HG02943 (cell line): ENCODE data around the gene PDE7B.

ENCODE experiments used
- ATAC-seq: cut with Tn5 transposase; IDR thresholded peaks from one replicate; pipeline ENCODE4 v1.9.1; 2021; ENCODE audit warnings: mild to moderate bottlenecking, low read depth, moderate library complexity; ENCODE audit not compliant: unreplicated experiment

The PDE7B gene

DNA sequence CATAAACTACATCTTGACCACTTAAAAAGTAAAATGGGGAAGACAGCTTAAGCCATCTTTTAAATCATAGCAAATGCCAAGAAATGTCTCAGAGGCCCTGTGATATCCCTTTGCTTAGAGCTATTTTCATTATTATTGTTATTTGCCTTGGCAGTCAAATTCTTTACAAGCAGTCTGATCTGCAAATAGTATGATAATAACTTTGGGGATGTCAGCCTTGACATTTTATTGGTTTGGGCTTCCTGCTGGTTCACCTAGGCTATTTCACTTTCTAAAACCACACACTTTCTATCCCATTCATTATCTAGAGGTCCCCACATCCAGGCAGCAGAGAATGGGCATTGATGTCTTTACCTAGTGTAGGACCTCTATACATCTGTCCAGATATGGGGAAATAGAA is 125.1 kb downstream of the PDE7B start:
- ATAC-seq: no peak

DNA sequence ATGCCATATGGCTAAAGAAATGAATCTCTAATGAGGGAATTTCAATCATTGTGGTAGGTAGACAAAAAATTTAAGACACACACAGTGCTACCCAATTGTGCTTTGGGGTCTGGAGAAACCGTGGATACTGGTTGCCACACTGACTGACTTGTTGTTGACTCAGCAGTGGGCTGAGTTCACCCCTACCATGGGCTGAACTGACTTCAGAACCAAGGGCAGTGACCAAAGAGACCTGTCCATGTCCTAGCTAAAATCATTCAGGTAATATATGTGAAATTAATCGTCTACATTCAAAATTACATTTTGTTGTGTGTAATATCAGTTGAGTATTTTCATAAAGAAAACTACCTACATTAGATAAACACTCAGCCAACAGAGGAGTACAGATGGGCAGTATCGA is 131.6 kb downstream of the PDE7B start:
- ATAC-seq: no peak

DNA sequence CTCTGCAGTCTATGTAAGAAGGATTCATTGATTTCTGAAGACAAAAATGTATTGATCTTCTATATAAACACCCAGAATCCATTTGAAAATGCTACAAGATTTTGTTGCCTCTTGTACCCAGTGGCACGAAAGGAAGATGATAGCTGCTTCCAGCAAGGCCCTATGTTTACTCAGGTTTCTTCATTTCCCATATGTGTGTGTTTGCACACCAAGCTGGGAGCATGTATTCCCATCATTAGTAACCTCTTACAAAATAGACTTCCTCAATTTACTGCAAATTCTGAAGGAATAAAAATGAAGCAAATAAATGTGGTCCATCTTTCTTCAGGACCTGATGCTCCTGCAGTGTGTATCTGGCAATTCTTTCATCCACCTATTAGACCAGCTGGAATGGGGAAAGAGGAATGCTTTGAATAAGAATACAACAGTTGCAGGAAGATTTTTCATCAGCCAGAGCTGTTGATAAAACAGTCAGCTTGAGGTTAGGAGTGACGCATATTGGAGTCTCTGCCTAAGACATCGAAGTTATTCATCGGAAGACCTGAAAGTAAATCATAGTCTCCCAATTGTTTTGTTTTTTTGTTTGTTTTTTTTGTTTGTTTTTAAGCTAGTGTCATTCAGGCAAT is 132.3 kb downstream of the PDE7B start:
- ATAC-seq: no peak

DNA sequence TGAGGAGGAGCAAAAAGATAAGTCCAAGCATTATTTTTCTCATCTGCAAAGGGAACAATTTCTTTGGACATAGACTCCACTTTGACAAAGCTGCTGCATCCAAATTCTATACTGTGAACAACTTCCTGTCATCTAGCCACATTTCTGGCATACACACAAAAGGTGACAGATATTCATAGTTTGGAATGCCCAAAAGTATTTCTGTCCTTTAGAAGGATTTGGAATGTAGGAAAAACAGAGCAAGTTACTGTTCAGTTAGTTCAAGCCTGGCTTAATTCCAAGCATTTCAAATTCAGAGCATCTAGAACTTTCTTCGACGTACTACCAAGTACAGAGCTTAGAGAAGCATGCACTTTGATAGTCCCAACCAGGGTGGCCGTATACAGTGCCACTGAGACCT is 134.0 kb downstream of the PDE7B start:
- no peak for ATAC-seq

DNA sequence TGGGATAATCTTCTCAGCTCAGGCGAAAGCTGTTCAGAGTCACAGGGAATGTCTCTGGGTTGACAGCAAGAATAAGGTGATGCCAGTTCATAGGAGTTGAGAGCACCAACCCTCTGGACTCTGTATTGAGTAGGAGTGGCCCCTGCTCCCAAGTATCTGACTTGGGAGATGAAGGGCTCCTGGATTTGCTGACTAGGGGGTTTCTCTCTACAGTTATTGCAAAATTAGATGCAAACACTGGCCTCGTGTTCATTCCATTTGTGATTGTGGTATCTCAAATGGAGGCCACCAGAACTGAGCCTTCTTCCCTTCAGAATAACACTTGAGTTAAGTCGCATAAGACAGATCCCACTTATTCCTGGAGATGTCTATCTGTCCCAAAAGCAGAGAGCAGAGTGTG is 135.7 kb downstream of the PDE7B start:
- no peak for ATAC-seq

DNA sequence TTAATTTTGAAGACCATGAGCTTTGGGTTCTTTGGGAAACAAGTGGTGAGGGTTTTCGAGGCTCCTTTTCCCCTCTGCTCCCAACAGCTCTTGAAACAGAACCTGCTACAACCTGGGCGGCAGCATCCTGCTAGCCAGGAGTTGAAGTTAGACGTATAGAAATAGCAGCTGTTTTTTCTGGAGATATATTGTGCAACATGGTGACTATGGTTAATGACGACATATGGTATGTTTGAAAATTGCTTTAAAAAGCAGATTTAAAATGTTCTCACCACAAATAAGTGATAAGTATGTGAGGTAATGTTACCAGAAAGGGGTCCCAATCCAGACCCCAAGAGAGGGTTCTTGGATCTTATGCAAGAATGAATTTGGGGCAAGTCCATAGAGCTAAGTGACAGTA is 138.9 kb downstream of the PDE7B start:
- no peak for ATAC-seq

DNA sequence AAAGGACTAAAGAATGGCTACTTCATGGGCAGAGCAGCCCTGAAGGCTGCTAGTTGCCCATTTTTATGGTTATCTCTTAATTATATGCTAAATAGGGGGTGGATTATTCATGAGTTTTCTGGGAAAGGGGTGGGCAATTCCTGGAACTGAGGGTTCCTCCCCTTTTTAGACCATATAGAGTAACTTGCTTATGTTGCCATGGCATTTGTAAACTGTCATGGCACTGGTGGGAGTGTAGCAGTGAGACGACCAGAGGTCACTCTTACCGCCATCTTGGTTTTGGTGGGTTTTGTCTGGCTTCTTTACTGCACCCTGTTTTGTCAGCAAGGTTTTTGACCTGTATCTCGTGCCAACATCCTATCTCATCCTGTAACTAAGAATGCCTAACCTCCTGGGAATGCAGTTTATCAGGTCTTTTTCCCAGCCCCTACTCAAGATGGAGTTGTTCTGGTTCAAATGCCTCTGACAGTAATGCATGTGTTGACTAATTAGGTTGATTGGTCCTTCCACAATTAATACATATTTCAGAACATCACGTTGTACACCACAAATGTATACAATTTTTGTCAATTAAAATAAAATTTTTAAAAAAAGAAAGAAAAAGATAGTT is 139.5 kb downstream of the PDE7B start:
- ATAC-seq: no peak

DNA sequence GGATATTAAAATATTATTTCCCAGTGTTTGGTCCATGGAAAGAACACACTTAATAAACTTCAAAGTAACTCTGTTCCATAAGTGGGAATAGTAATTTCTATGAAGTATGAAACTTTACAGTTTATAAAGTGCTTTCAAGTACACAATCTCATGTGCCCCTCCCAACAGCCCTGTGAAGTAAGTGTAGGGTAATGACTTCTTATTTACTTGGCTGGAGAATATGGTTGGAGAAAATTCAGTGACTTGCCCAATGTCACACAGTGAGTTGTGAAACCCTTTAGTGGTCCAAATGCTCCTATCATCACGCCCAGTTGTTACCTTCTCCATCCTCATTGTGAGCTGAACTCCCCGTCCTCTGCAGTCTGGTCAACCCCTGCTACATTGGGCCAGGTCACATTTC is 141.2 kb downstream of the PDE7B start:
- ATAC-seq: no peak

DNA sequence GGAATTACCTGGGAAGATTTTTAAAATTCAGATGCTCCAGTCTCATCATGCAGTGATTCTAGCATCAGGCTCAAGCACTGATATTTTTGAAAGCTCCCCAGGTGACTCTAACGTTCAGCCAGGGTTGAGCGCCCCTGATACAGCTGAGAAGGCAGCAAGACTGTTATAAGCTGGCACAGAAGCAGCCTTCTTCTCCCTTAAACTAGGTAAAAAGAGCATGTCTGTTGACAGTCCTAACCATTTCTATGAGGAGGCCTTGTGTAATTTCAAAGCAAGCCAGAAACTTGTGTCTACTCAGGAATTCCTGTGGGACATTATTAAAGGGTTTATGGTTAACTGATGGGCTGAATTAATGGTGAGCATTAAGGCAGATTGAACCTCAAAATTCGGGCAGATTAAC is 141.9 kb downstream of the PDE7B start:
- ATAC-seq: no peak

DNA sequence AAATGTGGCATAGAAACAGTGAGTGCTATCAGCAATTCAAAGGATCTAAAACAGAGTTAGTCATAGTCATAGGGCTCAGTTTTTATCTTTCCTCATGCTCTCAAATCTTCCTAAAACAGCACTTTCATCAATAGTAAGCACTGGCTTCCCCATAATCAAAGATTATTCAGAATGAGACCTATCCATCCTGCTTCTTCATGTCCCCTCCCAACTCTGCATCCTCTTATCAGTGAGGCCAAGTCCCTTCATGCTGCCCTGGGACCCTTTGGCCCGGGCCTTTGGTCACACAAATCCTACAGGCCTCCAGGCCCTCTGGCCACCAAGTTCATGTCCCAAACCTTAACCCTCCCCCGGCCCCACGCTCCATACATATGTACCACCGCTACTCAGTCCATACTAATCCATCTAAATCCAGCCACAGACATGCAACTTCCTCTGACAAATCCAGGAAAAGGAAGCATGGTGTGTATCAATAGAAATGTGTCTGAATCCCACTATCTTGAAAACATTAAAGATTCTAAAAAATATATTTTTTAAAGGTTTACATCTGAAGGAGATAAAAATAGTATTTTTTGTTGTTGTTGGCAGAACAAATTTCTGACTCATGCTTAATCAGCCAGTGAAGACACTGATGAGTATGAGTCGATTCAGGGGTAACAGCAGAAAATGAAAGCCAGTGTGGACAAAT is 143.5 kb downstream of the PDE7B start:
- ATAC-seq: no peak

DNA sequence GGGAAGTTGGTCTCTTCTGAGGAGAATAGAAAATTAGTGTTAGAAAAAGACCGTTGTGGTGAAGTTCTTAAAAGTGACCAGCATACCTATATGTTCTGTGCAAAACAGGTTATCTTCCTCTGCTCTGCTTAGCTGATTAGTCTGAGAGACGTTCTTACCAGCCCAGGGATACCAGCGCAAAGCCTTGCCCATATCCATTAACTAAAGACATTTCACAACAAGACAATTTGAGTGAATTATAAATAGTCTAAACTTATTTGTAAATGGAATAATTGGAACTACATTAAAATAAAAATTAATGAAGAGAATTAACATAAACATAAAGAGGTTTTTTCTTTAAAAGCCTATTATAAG is 144.0 kb downstream of the PDE7B start:
- no peak for ATAC-seq

DNA sequence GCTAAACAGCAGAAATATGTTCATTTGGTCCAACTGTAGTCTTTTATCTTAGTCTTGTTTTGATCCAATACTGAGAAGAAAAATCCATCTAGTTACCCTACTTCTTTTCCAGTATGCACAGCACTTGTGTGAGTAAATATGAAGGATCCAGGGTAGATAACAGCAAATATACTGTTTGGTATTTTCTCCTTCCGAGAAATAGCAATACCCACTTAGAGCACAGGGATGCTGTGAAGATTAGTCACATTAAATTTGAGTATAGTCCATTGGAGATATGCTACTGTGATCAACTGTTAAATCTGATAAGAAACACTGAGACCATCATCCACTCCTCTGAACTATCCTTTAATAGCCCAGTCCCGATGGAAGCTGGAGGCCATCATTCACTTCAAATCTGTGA is 145.2 kb downstream of the PDE7B start:
- no peak for ATAC-seq

DNA sequence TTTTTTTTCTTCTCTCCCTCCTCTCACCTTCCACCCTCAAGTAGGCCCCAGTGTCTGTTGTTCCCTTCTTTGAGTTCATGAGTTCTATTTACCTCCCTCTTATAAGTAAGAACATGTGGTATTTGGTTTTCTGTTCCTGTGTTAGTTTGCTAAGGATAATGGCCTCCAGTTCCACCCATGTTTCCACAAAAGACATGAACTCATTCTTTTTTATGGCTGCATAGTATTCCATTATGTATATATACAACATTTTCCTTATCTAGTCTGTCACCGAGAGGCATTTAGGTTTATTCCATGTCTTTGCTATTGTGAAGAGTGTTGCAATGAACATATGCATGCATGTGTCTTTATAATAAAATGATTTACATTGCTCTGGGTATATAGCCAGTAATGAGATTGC is 147.9 kb downstream of the PDE7B start:
- no peak for ATAC-seq

DNA sequence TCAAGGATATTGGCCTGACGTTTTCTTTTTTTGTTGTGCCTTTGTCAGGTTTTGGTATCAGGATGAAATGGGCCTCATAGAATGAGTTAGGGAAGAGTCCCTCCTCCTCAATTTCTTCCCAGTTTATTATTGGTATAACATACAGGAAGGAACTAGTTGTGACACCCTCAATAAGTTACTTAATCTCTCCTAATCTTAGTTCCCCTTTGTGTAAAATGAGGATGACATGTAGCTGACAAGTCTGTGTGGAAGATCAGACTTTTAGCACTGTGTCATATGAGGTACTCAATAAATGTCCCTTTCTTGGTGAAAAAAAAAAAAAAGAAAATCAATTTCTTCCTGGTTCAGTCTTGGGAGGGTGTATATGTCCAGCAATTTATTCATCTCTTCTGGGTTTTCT is 155.8 kb downstream of the PDE7B start:
- no peak for ATAC-seq

DNA sequence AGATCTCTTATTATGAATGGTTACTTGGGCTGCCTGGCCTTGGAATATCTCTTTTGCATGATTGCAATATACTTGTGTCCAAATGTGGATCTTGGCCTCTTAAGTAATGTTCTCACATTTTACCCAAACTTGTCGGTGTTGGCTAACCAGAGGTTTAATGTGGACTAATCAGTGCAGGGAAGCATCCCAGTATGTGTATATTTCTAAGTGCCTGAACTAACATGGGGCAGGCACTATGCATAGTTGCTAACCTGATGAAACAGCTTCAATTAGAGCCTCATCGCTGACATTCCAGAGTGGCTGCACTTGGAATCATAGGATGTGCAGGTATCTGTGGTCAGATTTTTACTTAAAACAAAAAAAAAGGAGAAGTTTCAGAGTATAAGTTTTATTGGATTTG is 160.0 kb downstream of the PDE7B start:
- ATAC-seq: no peak

DNA sequence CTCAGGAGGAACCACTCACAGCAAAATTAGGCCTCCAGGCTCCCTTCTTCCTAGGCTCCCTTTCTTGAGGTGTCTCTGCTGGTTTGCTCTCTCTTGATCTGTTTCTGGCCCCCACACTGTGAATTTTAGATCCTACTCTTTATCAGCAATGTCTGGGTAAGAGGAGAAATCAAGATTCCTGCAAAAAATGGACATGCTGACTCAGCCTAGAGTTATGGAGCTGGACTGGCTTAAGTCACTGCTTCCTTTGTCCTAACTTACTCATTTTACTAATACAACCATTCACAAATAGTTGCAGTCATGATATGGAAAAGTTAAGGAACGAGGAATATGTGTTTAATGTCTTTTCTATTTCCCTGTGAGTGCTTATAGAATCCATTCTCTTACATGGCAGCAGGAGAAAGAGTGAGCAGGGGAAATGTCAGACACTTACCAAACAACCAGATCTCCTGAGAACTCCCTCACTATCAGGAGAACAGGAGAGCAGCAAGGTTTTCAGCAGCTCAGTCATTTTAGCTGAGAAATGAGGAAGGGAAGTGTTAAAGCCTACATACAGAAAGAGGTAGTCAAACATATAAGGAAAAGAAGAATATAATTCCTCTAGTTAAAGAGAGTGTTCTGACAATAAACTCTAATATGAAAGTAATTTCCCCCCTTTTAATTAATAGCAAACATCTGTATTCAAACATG is 160.8 kb downstream of the PDE7B start:
- no peak for ATAC-seq

DNA sequence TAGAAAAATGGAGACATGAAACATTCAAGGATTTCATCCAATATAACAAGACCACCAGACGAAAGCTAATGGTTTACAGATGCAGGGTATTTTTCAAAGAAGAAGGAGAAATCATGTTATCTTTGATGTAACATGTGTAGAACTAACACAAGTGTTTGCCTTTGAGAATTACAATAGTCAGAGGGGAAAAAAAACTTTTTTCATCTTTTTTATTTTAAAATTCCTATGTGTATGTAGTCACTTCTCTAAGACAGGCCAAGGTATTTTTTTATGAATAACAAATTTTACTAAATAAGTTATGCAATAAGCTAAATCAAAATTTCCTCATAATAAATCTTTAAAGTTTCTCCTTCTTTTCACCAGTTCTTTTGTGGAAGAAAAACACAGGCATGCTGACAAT is 161.4 kb downstream of the PDE7B start:
- no peak for ATAC-seq

DNA sequence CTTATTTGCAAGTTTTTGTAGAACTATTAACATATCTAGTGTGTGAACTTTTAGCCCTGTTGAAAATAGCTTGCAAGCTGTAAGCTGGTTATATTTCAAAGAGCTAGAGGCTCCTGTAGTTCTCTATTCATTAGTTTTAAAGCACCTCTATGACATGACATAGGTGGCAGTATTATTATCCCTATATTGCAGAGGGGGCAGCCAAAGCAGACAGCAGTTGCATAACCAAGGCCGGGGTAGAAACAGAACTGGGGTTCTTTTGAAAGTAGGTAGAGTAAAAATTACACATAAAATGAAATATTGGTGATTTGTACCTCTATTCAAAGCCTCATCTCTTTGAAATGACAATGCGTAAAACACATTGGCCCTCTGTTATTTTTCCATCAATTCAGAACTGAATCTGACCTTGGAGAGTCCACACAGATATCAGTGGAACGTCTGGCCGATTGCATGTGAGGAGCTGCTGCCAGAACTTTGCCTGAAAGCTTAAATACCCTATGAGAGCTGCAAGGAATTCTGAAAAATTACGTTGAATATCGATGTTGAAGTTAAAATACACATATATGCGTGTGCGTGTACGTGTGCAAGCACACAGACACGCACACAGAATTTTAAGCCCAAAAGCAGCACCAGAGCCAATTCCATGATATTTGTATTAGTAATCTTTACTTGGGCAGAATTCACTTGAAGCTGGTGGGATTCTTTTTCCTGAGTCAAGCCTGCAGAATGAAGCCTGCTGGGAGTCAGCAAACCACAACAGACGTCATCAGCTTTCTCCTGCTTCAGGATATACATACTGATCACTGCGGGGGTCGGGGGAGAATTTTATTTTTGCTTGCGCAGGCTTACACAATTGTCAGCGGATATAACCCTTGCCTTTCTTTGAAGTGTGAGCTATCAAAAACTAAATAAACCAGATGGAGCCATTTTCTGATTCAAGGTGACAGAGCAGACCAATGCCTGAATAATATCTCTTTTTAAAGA is 163.2 kb downstream of the PDE7B start:
- no peak for ATAC-seq

DNA sequence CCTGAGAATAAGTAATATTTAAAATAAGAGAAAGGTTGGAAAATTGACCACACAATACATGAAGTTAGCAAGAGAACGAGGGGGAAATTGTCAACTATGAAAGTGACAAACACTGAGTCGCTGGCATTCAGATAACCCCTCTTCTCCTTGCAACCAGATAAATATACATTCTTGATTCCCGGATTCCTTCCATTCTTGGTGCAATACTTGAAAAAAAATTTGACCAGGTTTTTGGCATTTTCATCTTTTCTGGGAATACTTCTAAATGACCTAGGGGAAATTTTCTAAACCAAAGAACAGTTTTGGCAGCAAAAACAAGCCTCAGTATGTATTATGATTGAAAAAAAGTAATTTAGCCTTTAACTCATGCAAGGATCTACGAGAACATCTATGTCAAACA is 164.0 kb downstream of the PDE7B start:
- ATAC-seq: no peak
